Measurements from ENCODE around the gene ZNF112.

Gene ZNF112

GRCh38 chr19:44282846-44283245 is 73.6 kb downstream of the ZNF112 start:
- DNase-seq (ENCODE audit: low spot score), result no peak

- DNase-seq (ENCODE audit: low spot score), result no peak
Observed at GRCh38 chr19:44280916-44281315, 75.6 kb downstream of the ZNF112 start.

GRCh38 chr19:44278181-44278690 is 78.2 kb downstream of the ZNF112 start:
- DNase-seq (ENCODE audit: low spot score), result no peak

DNA sequence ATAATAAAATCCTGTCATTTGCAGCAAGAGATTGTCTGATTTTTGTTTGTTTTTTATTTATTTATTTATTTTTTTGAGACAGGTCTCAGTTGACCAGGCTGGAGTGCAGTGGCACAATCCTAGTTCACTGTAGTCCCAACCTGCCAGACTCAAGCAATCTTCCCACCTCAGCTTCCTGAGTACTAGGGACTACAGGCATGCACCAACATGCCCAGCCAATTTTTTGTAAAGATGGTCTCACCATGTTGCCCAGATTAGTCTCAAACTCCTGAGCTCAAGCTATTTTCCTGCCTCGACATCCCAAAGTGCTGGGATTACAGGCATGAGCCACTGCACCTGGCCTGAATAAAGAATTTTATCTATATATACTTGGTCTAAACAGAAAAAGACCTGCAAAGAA is 79.1 kb downstream of the ZNF112 start:
- DNase-seq (ENCODE audit: low spot score), result no peak
